Stimulated activated CD4-positive, alpha-beta T cell treated with anti-CD3 and anti-CD28 coated beads, Interleukin-15, amount 100 ng/mL, for 48 hours (primary cell): ENCODE results near the gene HOXD10.

Experiments used
- DNase-seq, 2 donors: peaks; one replicate each; pipeline ENCODE4 v3.0.0-alpha.2; 2020; ENCODE audit warnings: low read depth in 2 of 2

The HOXD10 gene

GRCh38 chr2:176151442-176152287, 35.1 kb downstream of the HOXD10 start, which contains the start of gene HOXD4:
TSS of gene HOXD4 (plus strand) at chr2:176151550. CDS start at chr2:176151634, 84 bp downstream.
- no peak for DNase-seq

GRCh38 chr2:176152350-176153181, 36.0 kb downstream of the HOXD10 start:
- no peak for DNase-seq

GRCh38 chr2:176154576-176155252, 38.1 kb downstream of the HOXD10 start:
- DNase-seq = no peak

GRCh38 chr2:176155356-176156044, 38.9 kb downstream of the HOXD10 start:
- no peak for DNase-seq

GRCh38 chr2:176156301-176156806, 39.8 kb downstream of the HOXD10 start:
- DNase-seq = no peak

GRCh38 chr2:176156807-176157498, 40.4 kb downstream of the HOXD10 start, which contains the start of gene HOXD3:
TSS of gene HOXD3 (plus strand) at chr2:176157307. CDS start at chr2:176169115, 11,808 bp downstream.
- no peak for DNase-seq

GRCh38 chr2:176157499-176158185, 41.1 kb downstream of the HOXD10 start:
- DNase-seq = no peak

GRCh38 chr2:176158186-176158591, 41.6 kb downstream of the HOXD10 start:
- no peak for DNase-seq

GRCh38 chr2:176158855-176159662, 42.5 kb downstream of the HOXD10 start:
- DNase-seq = no peak

GRCh38 chr2:176159663-176160250, 43.2 kb downstream of the HOXD10 start:
- no peak for DNase-seq

- no peak for DNase-seq
Observed at GRCh38 chr2:176160251-176160985, 43.8 kb downstream of the HOXD10 start.

- no peak for DNase-seq
Observed at GRCh38 chr2:176160986-176161824, 44.6 kb downstream of the HOXD10 start.

GRCh38 chr2:176161825-176162626, 45.4 kb downstream of the HOXD10 start:
- DNase-seq = no peak

GRCh38 chr2:176162911-176163671, 46.5 kb downstream of the HOXD10 start:
- no peak for DNase-seq

- DNase-seq = no peak
Observed at GRCh38 chr2:176163672-176164056, 47.1 kb downstream of the HOXD10 start.
